22Rv1 (cell line): Measurements from ENCODE around the gene MLH3.

Experiments used
- H3K27ac ChIP-seq: fragments of 450-650 bp; 2 replicates; pipeline ENCODE4 v1.5.1; 2017
- ZFX ChIP-seq: fragments of 450-650 bp; IDR thresholded peaks from 2 replicates; pipeline ENCODE4 v1.6.1; 2017; ENCODE audit warnings: antibody characterized with exemption, borderline replicate concordance
- TF ChIP-seq, protein P1 (sequence below): fragments of 450-650 bp; IDR thresholded peaks from 2 replicates; pipeline ENCODE4 v1.5.1; 2017; ENCODE audit warnings: mild to moderate bottlenecking

MLH3 gene

DNA sequence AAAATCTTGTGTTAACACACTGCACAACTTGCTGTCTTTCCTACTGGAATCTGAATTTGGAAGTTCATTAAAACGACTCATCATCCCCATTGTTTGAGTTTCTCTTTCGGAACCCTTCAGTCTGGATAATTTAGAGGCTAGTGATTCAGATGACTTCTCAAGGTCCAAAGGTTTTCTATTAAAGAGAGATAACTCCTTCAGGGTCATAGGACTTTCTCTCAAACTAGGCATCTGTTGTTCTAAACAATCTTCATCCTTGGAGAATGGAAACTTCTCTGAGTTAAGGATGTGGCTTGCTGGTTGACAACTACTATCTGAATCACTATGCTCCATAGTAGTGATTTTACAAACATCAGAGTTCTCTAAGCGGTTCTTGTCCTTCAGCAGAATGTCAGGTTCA lies 4.4 kb downstream of the MLH3 start:
- TF ChIP-seq, protein P1, sequence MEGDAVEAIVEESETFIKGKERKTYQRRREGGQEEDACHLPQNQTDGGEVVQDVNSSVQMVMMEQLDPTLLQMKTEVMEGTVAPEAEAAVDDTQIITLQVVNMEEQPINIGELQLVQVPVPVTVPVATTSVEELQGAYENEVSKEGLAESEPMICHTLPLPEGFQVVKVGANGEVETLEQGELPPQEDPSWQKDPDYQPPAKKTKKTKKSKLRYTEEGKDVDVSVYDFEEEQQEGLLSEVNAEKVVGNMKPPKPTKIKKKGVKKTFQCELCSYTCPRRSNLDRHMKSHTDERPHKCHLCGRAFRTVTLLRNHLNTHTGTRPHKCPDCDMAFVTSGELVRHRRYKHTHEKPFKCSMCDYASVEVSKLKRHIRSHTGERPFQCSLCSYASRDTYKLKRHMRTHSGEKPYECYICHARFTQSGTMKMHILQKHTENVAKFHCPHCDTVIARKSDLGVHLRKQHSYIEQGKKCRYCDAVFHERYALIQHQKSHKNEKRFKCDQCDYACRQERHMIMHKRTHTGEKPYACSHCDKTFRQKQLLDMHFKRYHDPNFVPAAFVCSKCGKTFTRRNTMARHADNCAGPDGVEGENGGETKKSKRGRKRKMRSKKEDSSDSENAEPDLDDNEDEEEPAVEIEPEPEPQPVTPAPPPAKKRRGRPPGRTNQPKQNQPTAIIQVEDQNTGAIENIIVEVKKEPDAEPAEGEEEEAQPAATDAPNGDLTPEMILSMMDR = no peak
- no peak overlapping the region for H3K27ac ChIP-seq

DNA sequence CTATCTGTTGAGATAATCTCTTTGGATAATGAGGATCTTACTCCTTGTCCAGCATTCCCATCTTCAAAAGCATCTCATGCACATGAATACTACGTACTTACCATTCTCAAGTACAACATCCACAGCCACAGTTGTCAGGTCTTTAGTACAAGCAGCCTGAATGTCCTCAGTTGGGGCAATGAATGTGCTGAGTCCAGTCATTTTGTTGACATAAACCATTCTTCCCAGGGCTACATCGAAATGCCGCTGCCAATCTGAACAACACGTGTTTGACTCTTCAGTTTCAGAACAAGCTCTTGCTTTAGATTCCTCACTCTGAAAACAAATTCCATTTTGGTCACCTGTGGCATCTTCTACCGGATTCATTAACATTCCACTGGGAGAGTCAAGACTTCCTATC lies 5.0 kb downstream of the MLH3 start:
- TF ChIP-seq ZFX = no peak
- TF ChIP-seq, protein P1 = no peak
- H3K27ac ChIP-seq = no peak overlapping the region

DNA sequence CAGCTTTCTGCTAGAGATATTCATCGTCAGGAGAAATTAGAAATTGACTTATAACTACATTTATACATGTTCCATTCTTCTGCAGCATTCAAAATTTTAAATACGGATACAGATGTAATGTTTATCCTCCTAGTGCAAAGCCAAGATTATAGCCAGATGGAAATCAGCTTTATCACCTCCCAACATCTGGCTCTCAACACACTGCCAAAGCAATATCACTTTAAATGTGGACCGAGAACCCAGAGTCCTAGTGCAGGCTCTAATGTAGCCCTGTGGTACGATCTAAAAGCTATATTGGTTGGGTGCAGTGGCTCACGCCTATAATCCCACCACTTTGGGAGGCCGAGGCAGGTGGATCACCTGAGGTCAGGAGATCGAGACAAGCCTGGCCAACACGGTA lies 6.5 kb downstream of the MLH3 start:
- no peak overlapping the region for H3K27ac ChIP-seq
- no peak for TF ChIP-seq ZFX
- TF ChIP-seq, protein P1 = no peak

DNA sequence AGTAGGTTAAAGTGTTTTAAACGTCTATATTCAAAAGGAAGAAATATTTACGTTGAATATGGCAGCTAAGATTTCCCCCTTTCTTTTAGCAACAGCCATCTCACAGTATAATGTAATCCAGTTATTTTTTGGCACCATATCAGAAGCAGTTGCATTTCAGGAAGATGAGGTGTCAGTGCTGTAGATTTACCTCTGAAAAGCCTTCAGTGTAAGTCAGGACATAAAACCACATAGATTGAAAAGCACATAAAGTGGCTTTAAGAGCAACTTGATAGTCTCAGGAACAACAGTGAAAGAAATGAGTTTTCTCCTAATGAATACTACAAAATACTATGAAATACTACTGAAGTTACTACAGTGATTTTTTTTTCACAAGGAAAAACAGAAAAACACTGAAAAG lies 6.9 kb downstream of the MLH3 start:
- TF ChIP-seq ZFX = no peak
- TF ChIP-seq, protein P1 = no peak
- H3K27ac ChIP-seq = no peak overlapping the region

DNA sequence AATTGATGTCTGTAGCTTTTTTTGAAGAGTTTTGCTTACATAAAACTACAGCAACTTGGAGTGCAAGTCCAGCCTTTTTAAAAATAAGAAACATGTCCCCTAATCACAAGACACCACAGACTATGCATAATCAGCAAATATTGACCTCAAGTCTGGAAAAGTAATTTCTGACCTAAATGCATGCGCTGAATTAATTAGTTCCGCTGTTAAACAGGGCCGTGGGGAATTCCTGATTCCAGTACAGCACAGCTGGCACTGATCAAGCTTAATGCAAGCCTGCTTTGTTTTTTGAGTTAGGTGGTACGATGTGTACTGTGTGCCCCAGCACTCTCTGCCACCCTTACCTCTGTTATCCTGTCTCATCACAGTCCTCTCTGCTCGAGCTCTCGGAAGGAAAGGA lies 9.2 kb downstream of the MLH3 start:
- TF ChIP-seq, protein P1 = no peak
- peak overlapping the region; percentile 59 for H3K27ac ChIP-seq

DNA sequence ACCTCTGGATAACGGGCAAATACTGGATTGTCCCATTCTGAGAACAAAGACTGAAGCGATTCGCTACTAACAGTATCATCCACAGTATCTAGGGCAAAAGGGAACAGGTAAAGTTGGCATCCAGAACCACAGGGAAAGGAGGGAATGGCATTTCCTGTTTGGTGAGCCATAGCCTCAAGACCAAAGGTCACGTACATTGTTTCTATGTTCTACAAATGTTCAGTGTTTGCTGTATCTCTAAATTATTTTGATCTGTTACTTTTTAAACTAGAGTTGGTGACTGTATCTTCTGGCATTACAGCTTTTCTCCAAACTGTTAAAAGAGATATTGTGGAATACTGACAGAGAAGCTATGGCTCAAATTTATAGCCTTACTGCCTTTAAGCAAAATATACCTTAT lies 9.7 kb downstream of the MLH3 start:
- H3K27ac ChIP-seq = peak overlapping the region; percentile 59
- TF ChIP-seq, protein P1 = no peak
- TF ChIP-seq ZFX = no peak

DNA sequence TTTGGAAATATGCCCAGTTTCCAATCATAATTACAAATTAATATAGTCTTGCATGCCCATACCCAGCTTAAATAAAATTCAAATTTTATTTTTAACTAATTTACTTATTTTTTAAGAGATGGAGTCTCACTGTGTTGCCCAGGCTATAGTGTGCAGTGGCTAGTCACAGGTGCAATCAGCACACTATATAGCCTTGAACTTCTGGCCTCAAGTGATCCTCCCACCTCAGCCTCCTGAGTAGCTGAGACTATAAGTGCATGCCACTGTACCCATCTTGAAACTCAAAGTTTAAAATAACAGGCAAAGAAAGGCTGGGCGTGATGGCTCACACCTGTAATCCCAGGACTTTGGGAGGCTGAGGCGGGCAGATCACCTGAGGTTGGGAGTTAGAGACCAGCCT lies 10.3 kb downstream of the MLH3 start:
- H3K27ac ChIP-seq = peak overlapping the region; percentile 59
- TF ChIP-seq, protein P1 = no peak
- no peak for TF ChIP-seq ZFX

DNA sequence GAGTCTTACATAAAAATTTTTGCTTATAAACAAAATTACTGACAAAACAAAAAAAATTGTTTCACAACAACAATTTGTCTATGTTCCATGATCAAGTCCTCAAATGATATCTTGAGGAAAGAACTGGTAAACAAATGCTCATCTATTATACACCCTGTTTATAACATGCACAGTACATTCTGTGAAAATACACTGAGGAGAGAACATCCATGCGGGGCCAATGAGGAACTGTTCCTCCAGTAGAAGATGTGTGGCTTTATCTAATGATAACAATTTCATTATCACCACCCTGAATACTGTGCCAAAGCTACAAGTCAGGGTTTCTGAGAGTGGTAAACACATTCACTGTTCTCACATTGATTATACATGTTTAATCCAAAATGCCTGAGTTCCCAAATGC lies 10.8 kb downstream of the MLH3 start:
- TF ChIP-seq ZFX = no peak
- TF ChIP-seq, protein P1 = no peak
- 0 out of 2 replicates have a peak overlapping the region, but pooled peaks have one; percentile 59 for H3K27ac ChIP-seq
